ENCODE measurements around the gene ABCG4. TPM values are rescaled to one million over a fixed set of nuclear protein-coding genes. Genes with fewer than 3 reads are reported as not detected.

Gene ABCG4
- total RNA-seq, 1 donor from 2014 or later = 1.3 TPM

- H3K36me3 Mint-ChIP-seq = no peaks in the 10 kb centered on the region
- H3K9me3 Mint-ChIP-seq = no peaks in the 10 kb centered on the region
- no peak overlapping the region for H3K27ac Mint-ChIP-seq
- peaks cover 11% of the 10 kb centered on the region for H3K4me1 Mint-ChIP-seq (ENCODE audit: unreplicated experiment)
- no peaks in the 10 kb centered on the region for H3K27me3 Mint-ChIP-seq
- TF ChIP-seq CTCF (conservative IDR thresholded peaks at IDR 0.05) = no peak
- H3K4me3 Mint-ChIP-seq = no peak overlapping the region
- DNase-seq (ENCODE audit: extremely low spot score, unreplicated experiment) = no peak
These were observed 26.7 kb downstream of the ABCG4 start for GRCh38 chr11:119175493-119176077.

GRCh38 chr11:119178166-119178680 lies 29.4 kb downstream of the ABCG4 start:
- no peak for DNase-seq (ENCODE audit: extremely low spot score, unreplicated experiment)
- Mint-ChIP-seq H3K4me3 (no peak overlapping the region), H3K36me3 (no peaks in the 10 kb centered on the region), H3K27ac (no peak overlapping the region), H3K27me3 (no peaks in the 10 kb centered on the region), H3K9me3 (no peaks in the 10 kb centered on the region), H3K4me1 (ENCODE audit: unreplicated experiment) (peaks cover 11% of the 10 kb centered on the region)
- TF ChIP-seq CTCF (conservative IDR thresholded peaks at IDR 0.05) = no peak

- H3K27ac Mint-ChIP-seq = no peak overlapping the region
- peaks cover 11% of the 10 kb centered on the region for H3K4me1 Mint-ChIP-seq (ENCODE audit: unreplicated experiment)
- H3K36me3 Mint-ChIP-seq = no peaks in the 10 kb centered on the region
- DNase-seq (ENCODE audit: extremely low spot score, unreplicated experiment) = no peak
- no peaks in the 10 kb centered on the region for H3K9me3 Mint-ChIP-seq
- no peaks in the 10 kb centered on the region for H3K27me3 Mint-ChIP-seq
- no peak overlapping the region for H3K4me3 Mint-ChIP-seq
- TF ChIP-seq CTCF (conservative IDR thresholded peaks at IDR 0.05) = no peak
These were observed 30.5 kb downstream of the ABCG4 start for GRCh38 chr11:119179342-119179741.

GRCh38 chr11:119179983-119180382 lies 31.1 kb downstream of the ABCG4 start:
- Mint-ChIP-seq H3K4me3 (no peak overlapping the region), H3K27me3 (no peaks in the 10 kb centered on the region), H3K27ac (no peak overlapping the region), H3K36me3 (no peaks in the 10 kb centered on the region), H3K4me1 (ENCODE audit: unreplicated experiment) (peaks cover 11% of the 10 kb centered on the region), H3K9me3 (no peaks in the 10 kb centered on the region)
- DNase-seq (ENCODE audit: extremely low spot score, unreplicated experiment) = no peak
- TF ChIP-seq CTCF (conservative IDR thresholded peaks at IDR 0.05) = no peak

- no peak for DNase-seq (ENCODE audit: extremely low spot score, unreplicated experiment)
- peaks cover 11% of the 10 kb centered on the region for H3K4me1 Mint-ChIP-seq (ENCODE audit: unreplicated experiment)
- H3K36me3 Mint-ChIP-seq = no peaks in the 10 kb centered on the region
- no peaks in the 10 kb centered on the region for H3K9me3 Mint-ChIP-seq
- H3K27me3 Mint-ChIP-seq = no peaks in the 10 kb centered on the region
- no peak for TF ChIP-seq CTCF (conservative IDR thresholded peaks at IDR 0.05)
- no peak overlapping the region for H3K4me3 Mint-ChIP-seq
- H3K27ac Mint-ChIP-seq = no peak overlapping the region
These were observed 32.2 kb downstream of the ABCG4 start for GRCh38 chr11:119180729-119181676.
